BJ (cell line): ENCODE measurements around the gene PSMB10. TPM values are rescaled to one million over a fixed set of nuclear protein-coding genes. Genes with fewer than 3 reads are reported as not detected.

Experiments used
- CTCF ChIA-PET: fragments of 350-600 bp; formaldehyde crosslinking; extraction: SDS; loops from one replicate; lab custom pipeline; 2021; ENCODE audit warnings: antibody characterized with exemption, inconsistent platforms; lab: Yijun Ruan, JAX
- POLR2A ChIA-PET: fragments of 300-600 bp; sonication (Branson Sonifier 250); formaldehyde crosslinking; extraction: SDS; loops from one replicate; lab custom pipeline; 2021; ENCODE audit warnings: antibody characterized with exemption; lab: Charles Lee
- DNase-seq: peaks from one replicate; pipeline ENCODE4 v3.0.0-alpha.2; 2011; ENCODE audit warnings: low read depth
- H3K27me3 ChIP-seq: 2 replicates; pipeline ENCODE4 v1.6.0; 2011; ENCODE audit warnings: low read length; ENCODE audit not compliant: control insufficient read depth, insufficient read depth
- H3K36me3 ChIP-seq: 2 replicates; pipeline ENCODE4 v1.5.1; 2011; ENCODE audit warnings: low read length; ENCODE audit not compliant: control insufficient read depth, insufficient read depth
- H3K4me3 ChIP-seq: 2 replicates; pipeline ENCODE4 v1.5.1; 2011; ENCODE audit warnings: low read depth, mild to moderate bottlenecking, control low read depth, low read length
- polyA plus RNA-seq: library from polyadenylated mRNA; depleted of rRNA; stranded (reverse); fragments of >200 nt; gene quantifications from 2 replicates; pipeline ENCODE4 v1.2.3, GENCODE V29; 2011
- TF ChIP-seq, protein P1 (sequence below): IDR thresholded peaks from 2 replicates; pipeline ENCODE4 v1.5.1; 2011; ENCODE audit warnings: low read depth, mild to moderate bottlenecking, control low read depth, inconsistent platforms, low read length, moderate library complexity; ENCODE audit not compliant: insufficient read depth

The PSMB10 gene
- polyA plus RNA-seq, 1 experiment = 29.1 TPM

DNA sequence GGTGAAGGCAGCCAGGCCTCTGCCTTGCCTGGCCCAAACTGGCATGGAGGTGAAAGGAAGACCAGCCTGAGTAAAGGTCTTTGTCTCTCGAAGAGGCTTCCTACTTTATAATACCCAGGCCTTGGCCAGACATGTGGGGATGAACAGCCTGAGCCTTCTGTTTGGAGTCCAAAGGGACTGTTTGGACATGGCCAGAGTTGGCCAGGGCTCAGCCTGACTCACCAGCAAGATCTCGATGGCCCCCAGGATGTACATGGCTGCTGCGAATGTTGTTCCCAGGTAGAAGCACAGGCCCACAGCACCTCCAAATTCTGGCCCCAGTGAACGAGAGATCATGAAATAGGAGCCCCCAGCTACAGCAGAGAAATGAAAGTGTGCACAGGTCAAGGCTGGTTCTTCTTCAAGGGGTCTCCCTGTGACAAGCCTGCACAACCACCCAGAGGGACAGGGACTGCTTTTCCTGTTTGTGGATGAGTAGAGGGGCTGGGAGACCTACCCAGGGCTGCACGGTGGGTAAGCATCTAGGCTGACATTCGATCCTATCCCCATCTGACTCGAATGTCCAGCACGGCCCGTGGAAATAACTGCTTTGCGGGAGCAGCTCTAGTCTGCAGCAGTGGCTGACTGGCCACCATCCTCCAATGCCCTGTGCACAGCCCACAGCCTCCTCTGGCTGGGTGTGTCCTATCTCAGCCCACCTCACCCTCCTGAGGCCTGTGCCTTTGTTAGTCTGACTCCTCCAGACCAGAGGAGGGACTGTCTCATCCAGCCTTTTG lies 18.0 kb upstream of the PSMB10 start:
- Histone ChIP-seq H3K4me3 (no peak overlapping the region), H3K36me3 (peaks cover 56% of the 10 kb centered on the region), H3K27me3 (no peaks in the 10 kb centered on the region)
- no peak for DNase-seq
- ChIA-PET POLR2A (no interaction called here), CTCF (interaction anchor here (0.8 to 2.1 kb wide), 2 partner anchors 13 to 71 kb away, joined by 3 to 16 read pairs; no protein-coding TSS in a partner anchor)
- TF ChIP-seq, protein P1, sequence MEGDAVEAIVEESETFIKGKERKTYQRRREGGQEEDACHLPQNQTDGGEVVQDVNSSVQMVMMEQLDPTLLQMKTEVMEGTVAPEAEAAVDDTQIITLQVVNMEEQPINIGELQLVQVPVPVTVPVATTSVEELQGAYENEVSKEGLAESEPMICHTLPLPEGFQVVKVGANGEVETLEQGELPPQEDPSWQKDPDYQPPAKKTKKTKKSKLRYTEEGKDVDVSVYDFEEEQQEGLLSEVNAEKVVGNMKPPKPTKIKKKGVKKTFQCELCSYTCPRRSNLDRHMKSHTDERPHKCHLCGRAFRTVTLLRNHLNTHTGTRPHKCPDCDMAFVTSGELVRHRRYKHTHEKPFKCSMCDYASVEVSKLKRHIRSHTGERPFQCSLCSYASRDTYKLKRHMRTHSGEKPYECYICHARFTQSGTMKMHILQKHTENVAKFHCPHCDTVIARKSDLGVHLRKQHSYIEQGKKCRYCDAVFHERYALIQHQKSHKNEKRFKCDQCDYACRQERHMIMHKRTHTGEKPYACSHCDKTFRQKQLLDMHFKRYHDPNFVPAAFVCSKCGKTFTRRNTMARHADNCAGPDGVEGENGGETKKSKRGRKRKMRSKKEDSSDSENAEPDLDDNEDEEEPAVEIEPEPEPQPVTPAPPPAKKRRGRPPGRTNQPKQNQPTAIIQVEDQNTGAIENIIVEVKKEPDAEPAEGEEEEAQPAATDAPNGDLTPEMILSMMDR = no peak

DNA sequence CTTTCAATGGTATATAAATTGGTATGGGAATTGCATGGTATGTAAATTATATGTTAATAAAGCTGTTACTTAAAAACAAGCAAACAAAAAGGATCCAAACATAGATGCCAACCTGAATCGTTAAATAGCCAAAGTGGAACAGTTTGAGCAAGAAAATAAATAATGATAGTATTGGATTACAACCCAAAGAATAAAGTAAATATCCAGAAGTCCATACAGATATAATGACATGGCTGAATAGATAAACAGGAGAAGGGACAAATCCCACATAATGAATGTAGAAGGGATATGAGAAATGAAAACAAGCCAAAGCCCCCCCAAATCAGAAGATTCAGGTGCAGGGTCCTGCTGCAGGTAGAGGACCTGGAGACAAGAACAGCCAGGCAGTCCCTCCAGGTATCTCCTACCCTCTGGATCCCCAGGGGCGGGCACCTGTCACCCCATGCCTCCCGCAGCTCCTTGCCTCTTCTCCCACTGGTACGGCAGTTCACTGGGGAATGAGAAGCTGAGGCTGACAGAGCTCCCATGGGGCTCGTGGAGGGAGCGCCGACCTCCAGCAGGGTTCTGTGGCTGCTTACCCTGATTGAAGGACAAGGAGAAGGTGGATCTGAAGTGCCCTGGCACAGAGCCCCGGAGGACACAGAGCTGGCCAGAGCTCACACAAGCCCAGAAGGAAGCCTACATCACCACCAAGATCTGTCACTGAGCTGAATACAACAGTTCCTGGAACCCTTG lies 17.2 kb upstream of the PSMB10 start:
- TF ChIP-seq, protein P1 = no peak
- no peak for DNase-seq

DNA sequence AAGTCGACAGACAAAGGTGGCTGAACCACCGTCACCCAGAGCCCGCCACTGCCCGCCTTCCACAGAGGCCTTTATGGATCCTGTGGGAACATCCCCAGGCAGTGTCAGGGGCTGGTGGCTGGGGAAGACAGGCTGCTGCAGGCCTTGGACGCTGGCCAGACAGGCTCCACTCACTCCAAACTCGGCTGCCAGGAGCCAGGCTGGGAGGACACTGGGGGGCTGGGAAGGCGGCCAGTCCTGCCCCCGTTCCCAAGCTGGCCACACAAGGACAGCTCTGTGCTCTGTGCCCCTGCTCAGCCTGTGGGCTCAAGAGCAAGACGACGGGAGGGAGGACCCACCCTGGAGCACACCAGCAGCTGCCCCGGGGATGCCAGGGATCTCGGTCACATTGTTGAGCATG lies 14.8 kb upstream of the PSMB10 start:
- no peak for DNase-seq
- ChIA-PET CTCF (interaction anchor here (1.5 kb wide), 1 partner anchor 9 kb away, joined by 4 read pairs; no protein-coding TSS in a partner anchor), POLR2A (interaction anchor here (0.6 kb wide), 1 partner anchor 742 kb away, joined by 3 read pairs; no protein-coding TSS in a partner anchor)
- TF ChIP-seq, protein P1 = no peak
- H3K4me3 ChIP-seq = no peak overlapping the region
- no peaks in the 10 kb centered on the region for H3K27me3 ChIP-seq
- H3K36me3 ChIP-seq = peaks cover 71% of the 10 kb centered on the region

More for the DNA sequence above, 17.2 kb upstream of the PSMB10 start:
- Histone ChIP-seq H3K4me3 (no peak overlapping the region), H3K36me3 (peaks cover 61% of the 10 kb centered on the region), H3K27me3 (no peaks in the 10 kb centered on the region)
- ChIA-PET CTCF (interaction anchor here (0.6 to 2.1 kb wide), 2 partner anchors 12 to 25 kb away, joined by 3 to 16 read pairs; no protein-coding TSS in a partner anchor), POLR2A (no interaction called here)

DNA sequence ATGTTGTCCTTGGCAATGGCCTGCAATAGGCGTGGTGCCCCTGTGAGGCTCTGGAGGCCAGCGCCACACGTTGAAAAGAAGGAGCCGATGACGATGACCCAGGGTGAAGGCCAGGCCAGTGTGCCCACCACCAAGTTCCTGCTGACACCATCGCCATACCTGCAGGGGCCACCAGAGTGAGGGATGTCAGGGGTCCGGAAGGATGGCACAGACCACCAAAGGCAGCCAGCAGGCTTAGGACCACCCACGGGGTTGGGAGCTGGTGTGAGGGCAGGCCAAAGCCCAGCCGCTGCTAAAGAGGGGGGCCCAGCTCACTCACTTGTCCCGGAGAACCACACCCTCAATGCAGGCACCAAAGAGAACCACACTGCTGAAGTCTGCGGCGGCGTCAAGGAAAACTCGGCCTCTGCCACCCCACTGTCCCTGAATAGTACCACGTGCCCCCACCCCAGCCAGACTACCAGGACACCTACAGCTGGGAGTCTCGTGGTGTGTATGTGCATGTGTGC lies 13.7 kb upstream of the PSMB10 start:
- no peaks in the 10 kb centered on the region for H3K27me3 ChIP-seq
- TF ChIP-seq, protein P1 = no peak
- H3K36me3 ChIP-seq = peaks cover 76% of the 10 kb centered on the region
- no peak for DNase-seq
- no peak overlapping the region for H3K4me3 ChIP-seq
- CTCF ChIA-PET = interaction anchor here (1.1 kb wide), 1 partner anchor 10 kb away, joined by 3 read pairs; no protein-coding TSS in a partner anchor
- POLR2A ChIA-PET = no interaction called here

DNA sequence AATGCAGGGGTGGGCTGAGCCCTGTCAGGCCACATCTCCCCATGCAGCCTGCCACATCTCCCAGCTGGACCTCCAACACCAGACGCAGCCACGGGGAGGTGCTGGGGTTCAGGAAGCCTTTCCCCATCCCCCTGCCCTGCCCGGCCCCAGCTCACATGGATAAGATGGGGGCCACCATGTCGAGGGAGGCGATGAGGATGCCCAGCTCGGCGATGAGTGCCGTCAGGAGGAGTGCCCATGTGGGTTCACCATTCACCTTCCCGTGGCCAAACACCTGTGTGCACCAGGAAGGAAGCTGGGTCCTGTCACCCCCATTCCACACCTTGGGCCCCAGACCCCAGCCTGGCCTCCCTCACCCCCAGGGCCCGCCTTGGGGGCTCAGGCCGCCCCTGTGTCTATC lies 13.0 kb upstream of the PSMB10 start:
- POLR2A ChIA-PET = no interaction called here
- H3K27me3 ChIP-seq = no peaks in the 10 kb centered on the region
- DNase-seq = no peak
- TF ChIP-seq, protein P1 = no peak
- CTCF ChIA-PET = interaction anchor here (0.9 to 1.1 kb wide), 2 partner anchors 10 to 21 kb away, joined by 3 read pairs; no protein-coding TSS in a partner anchor
- H3K4me3 ChIP-seq = no peak overlapping the region
- H3K36me3 ChIP-seq = peaks cover 76% of the 10 kb centered on the region
